HG03575 (cell line): ENCODE measurements around the gene PLN.

Experiments used
- ATAC-seq: cut with Tn5 transposase; IDR thresholded peaks from one replicate; pipeline ENCODE4 v1.9.1; 2021; ENCODE audit not compliant: unreplicated experiment, insufficient number of reproducible peaks, low FRiP score; ENCODE audit errors: extremely low read depth

PLN gene

GRCh38 chr6:118571121-118571520 lies 23.0 kb downstream of the PLN start:
- no peak for ATAC-seq

GRCh38 chr6:118574051-118574865 lies 26.2 kb downstream of the PLN start:
- no peak for ATAC-seq

GRCh38 chr6:118577972-118578371 lies 29.9 kb downstream of the PLN start:
- ATAC-seq = no peak

GRCh38 chr6:118578617-118579016 lies 30.5 kb downstream of the PLN start:
- ATAC-seq = no peak

- ATAC-seq = no peak
Observed at GRCh38 chr6:118579786-118580185, 31.7 kb downstream of the PLN start.

- ATAC-seq = no peak
Observed at GRCh38 chr6:118580585-118581419, 32.7 kb downstream of the PLN start.

GRCh38 chr6:118581489-118581959 lies 33.4 kb downstream of the PLN start:
- no peak for ATAC-seq

GRCh38 chr6:118584911-118585310 lies 36.8 kb downstream of the PLN start:
- ATAC-seq = no peak

GRCh38 chr6:118586746-118587485 lies 38.8 kb downstream of the PLN start:
- no peak for ATAC-seq

GRCh38 chr6:118588626-118589025 lies 40.5 kb downstream of the PLN start:
- no peak for ATAC-seq

GRCh38 chr6:118589186-118589585 lies 41.1 kb downstream of the PLN start:
- no peak for ATAC-seq

- no peak for ATAC-seq
Observed at GRCh38 chr6:118589649-118590365, 41.7 kb downstream of the PLN start.

- no peak for ATAC-seq
Observed at GRCh38 chr6:118591897-118592296, 43.8 kb downstream of the PLN start.

GRCh38 chr6:118594877-118595276 lies 46.8 kb downstream of the PLN start:
- no peak for ATAC-seq

- no peak for ATAC-seq
Observed at GRCh38 chr6:118596774-118597320, 48.8 kb downstream of the PLN start.

- no peak for ATAC-seq
Observed at GRCh38 chr6:118597636-118598035, 49.5 kb downstream of the PLN start.

GRCh38 chr6:118598324-118598723 lies 50.2 kb downstream of the PLN start:
- no peak for ATAC-seq

- ATAC-seq = no peak
Observed at GRCh38 chr6:118602300-118602699, 54.2 kb downstream of the PLN start.

- no peak for ATAC-seq
Observed at GRCh38 chr6:118603372-118603771, 55.3 kb downstream of the PLN start.
